ENCODE results near the gene ASXL1. TPM values are rescaled to one million over a fixed set of nuclear protein-coding genes. Genes with fewer than 3 reads are reported as not detected.

Gene ASXL1
- polyA plus RNA-seq, 1 of the 3 experiments (the other 2 are of a cell fraction): 36.6 TPM

DNA sequence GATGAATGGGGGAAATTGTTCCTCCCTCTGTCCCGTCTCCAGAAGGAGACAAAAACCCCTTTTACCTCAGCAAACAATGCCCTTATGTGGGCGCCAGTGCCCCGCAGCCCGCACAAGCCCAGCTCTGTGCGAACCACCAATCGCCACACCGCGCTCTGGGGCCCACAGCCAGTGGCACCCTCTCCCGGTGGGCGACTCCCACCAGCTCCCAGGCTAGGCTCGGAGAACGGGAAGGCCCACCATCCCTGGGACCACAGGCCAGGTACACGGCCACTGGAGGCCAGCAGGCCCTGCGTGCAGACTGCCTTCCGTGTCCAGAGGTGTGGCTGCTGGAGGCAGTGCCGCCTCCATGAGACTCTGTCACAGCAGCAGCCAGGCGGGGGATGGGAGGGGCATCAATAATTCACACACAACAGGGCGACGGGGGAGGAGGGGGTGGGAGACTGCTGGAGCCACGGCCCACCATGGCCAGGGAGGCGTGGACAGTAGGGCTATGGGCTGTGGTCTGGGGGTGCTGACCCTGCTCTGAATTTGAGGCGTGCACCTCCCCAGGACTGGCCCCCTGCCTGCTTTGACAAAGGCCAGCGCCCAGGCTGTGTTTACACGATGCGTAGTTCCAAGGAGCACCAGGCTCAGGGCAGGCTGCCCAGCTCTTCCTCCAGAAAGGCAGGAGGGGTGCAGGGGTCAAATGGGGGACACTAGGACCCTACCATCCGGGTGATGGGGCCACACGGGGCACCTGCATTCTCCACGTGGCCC lies 105.7 kb downstream of the ASXL1 start:
- H3F3A ChIP-seq (replicated peaks; ENCODE audit: insufficient read depth): peaks cover 5% of the 10 kb centered on the region
- peaks cover 74% of the 10 kb centered on the region for H3K79me2 ChIP-seq (ENCODE audit: insufficient read depth)
- H3K27ac ChIP-seq (ENCODE audit: low read depth in 2 of 2, low read length in 1 of 2): peak overlapping the region in 1 of 2 experiments; percentile 60; a peak in 1 of 4 replicates
- no peaks in the 10 kb centered on the region for H3K9me3 ChIP-seq
- H3K4me2 ChIP-seq: no peak overlapping the region
- H3K9ac ChIP-seq: no peak overlapping the region
- H4K20me1 ChIP-seq (ENCODE audit: insufficient read depth): peaks cover 23% of the 10 kb centered on the region; the same call in 1 of the 2 replicates
- WGBS (ENCODE audit: low lambda C conversion rate): 85% methylated on average over 7 of the region's 28 CpGs
- POLR2A ChIA-PET: no interaction called here
- TF ChIP-seq, protein P1, sequence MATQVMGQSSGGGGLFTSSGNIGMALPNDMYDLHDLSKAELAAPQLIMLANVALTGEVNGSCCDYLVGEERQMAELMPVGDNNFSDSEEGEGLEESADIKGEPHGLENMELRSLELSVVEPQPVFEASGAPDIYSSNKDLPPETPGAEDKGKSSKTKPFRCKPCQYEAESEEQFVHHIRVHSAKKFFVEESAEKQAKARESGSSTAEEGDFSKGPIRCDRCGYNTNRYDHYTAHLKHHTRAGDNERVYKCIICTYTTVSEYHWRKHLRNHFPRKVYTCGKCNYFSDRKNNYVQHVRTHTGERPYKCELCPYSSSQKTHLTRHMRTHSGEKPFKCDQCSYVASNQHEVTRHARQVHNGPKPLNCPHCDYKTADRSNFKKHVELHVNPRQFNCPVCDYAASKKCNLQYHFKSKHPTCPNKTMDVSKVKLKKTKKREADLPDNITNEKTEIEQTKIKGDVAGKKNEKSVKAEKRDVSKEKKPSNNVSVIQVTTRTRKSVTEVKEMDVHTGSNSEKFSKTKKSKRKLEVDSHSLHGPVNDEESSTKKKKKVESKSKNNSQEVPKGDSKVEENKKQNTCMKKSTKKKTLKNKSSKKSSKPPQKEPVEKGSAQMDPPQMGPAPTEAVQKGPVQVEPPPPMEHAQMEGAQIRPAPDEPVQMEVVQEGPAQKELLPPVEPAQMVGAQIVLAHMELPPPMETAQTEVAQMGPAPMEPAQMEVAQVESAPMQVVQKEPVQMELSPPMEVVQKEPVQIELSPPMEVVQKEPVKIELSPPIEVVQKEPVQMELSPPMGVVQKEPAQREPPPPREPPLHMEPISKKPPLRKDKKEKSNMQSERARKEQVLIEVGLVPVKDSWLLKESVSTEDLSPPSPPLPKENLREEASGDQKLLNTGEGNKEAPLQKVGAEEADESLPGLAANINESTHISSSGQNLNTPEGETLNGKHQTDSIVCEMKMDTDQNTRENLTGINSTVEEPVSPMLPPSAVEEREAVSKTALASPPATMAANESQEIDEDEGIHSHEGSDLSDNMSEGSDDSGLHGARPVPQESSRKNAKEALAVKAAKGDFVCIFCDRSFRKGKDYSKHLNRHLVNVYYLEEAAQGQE (IDR thresholded peaks at IDR 0.05; ENCODE audit: low read depth, low read length): no peak
- TF ChIP-seq, protein P2, sequence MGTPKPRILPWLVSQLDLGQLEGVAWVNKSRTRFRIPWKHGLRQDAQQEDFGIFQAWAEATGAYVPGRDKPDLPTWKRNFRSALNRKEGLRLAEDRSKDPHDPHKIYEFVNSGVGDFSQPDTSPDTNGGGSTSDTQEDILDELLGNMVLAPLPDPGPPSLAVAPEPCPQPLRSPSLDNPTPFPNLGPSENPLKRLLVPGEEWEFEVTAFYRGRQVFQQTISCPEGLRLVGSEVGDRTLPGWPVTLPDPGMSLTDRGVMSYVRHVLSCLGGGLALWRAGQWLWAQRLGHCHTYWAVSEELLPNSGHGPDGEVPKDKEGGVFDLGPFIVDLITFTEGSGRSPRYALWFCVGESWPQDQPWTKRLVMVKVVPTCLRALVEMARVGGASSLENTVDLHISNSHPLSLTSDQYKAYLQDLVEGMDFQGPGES (IDR thresholded peaks at IDR 0.05; ENCODE audit: low read depth, low read length): no peak
- TF ChIP-seq RCOR1 (IDR thresholded peaks at IDR 0.05; ENCODE audit: low read length) (no peak), EZH2phosphoT487 (IDR thresholded peaks at IDR 0.05; ENCODE audit: borderline replicate concordance, low read depth) (no peak)
- TF ChIP-seq, protein P3, sequence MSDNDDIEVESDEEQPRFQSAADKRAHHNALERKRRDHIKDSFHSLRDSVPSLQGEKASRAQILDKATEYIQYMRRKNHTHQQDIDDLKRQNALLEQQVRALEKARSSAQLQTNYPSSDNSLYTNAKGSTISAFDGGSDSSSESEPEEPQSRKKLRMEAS (IDR thresholded peaks at IDR 0.05; ENCODE audit: low read depth): no peak
- H2AFZ ChIP-seq (ENCODE audit: low read depth): no peak overlapping the region
- CTCF ChIA-PET: interaction anchor here (1.1 kb wide), 1 partner anchor 15 kb away, joined by 3 read pairs; no protein-coding TSS in a partner anchor
- peaks cover 9 to 11% of the 10 kb centered on the region in 2 experiments for H3K36me3 ChIP-seq (replicated peaks in 1 of 2; ENCODE audit: control insufficient read depth in 1 of 2, insufficient read depth in 2 of 2, low read length in 1 of 2)
- no peaks in the 10 kb centered on the region for H3K27me3 ChIP-seq (ENCODE audit: insufficient read depth)
- H3K4me1 ChIP-seq (ENCODE audit: control insufficient read depth in 1 of 2, insufficient read depth in 2 of 2, low read depth in 1 of 2, low read length in 1 of 2): peaks cover 0 to 57% of the 10 kb centered on the region in 2 experiments; a peak in 2 of 4 replicates
- no peak overlapping the region for H3K4me3 ChIP-seq (ENCODE audit: low read depth in 2 of 2, low read length in 1 of 2)
- H3K9me2 ChIP-seq: no peaks in the 10 kb centered on the region
- no peak for DNase-seq

DNA sequence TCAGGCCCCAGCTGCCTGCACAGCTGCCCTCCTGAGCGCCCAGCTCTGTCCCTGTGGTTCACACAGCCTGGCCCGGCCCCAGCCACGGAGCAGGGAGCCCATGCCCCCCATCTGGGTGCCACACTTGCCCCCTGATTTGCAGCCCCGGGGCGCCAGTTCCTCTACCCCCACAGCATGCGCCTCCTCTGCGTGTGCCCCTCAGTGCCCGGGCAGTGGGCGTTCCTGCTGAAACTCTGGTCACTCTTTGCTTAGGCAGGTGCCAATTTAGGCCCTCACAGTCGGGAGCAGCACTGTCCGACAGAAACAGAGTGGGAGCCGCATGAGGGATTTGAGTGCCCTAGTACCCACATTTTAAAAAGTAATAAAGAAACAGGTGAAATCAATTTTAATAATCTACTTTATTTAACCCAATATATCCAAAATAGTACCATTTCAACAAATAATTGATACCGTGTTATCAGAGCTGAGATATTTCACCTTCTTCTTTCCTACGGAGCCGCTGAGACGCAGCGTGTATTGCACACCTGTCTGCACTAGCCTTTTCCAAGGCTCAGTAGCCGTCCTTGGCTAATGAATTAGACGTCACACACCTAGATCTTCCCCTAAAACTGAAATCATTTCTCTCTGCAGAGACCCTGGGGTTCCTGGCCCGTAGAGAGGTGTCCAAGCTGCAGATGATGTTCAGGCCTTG lies 106.4 kb downstream of the ASXL1 start:
- no peaks in the 10 kb centered on the region for H3K27me3 ChIP-seq (ENCODE audit: insufficient read depth)
- peaks cover 3 to 56% of the 10 kb centered on the region in 2 experiments; a peak in 3 of 4 replicates for H3K4me1 ChIP-seq (ENCODE audit: control insufficient read depth in 1 of 2, insufficient read depth in 2 of 2, low read depth in 1 of 2, low read length in 1 of 2)
- no peaks in the 10 kb centered on the region for H3K9me2 ChIP-seq
- H3K36me3 ChIP-seq (replicated peaks in 1 of 2; ENCODE audit: control insufficient read depth in 1 of 2, insufficient read depth in 2 of 2, low read length in 1 of 2): peaks cover 9 to 11% of the 10 kb centered on the region in 2 experiments
- no peak overlapping the region for H3K9ac ChIP-seq
- peaks cover 8% of the 10 kb centered on the region for H3F3A ChIP-seq (replicated peaks; ENCODE audit: insufficient read depth)
- CTCF ChIA-PET: no interaction called here
- peaks cover 23% of the 10 kb centered on the region; the same call in 1 of the 2 replicates for H4K20me1 ChIP-seq (ENCODE audit: insufficient read depth)
- WGBS (ENCODE audit: low lambda C conversion rate): 93% methylated on average over 17 of the region's 20 CpGs
- no peak overlapping the region for H3K4me2 ChIP-seq
- H3K4me3 ChIP-seq (ENCODE audit: low read depth in 2 of 2, low read length in 1 of 2): no peak overlapping the region
- no peak overlapping the region for H2AFZ ChIP-seq (ENCODE audit: low read depth)
- DNase-seq: no peak
- POLR2A ChIA-PET: no interaction called here
- H3K79me2 ChIP-seq (ENCODE audit: insufficient read depth): peaks cover 77% of the 10 kb centered on the region
- H3K27ac ChIP-seq (ENCODE audit: low read depth in 2 of 2, low read length in 1 of 2): peak overlapping the region in 1 of 2 experiments; percentile 60; a peak in 1 of 4 replicates
- no peak for TF ChIP-seq RAD21 (IDR thresholded peaks at IDR 0.05; ENCODE audit: low read length)
- no peak for TF ChIP-seq SIN3A (IDR thresholded peaks at IDR 0.05; ENCODE audit: borderline replicate concordance, low read depth, low read length)
- no peak for TF ChIP-seq TCF12 (IDR thresholded peaks at IDR 0.05)
- no peak for TF ChIP-seq MEF2A (IDR thresholded peaks at IDR 0.05; ENCODE audit: borderline replicate concordance, low read depth)
- no peaks in the 10 kb centered on the region for H3K9me3 ChIP-seq
